ENCODE measurements around the gene THAP11.

The THAP11 gene

GRCh38 chr16:67853670-67854069, 11.6 kb downstream of the THAP11 start:
- DNase-seq (ENCODE audit: low read depth), result no peak
- no peak overlapping the region for H3K4me3 ChIP-seq (ENCODE audit: low read length)
- no peak for TF ChIP-seq CTCF (IDR thresholded peaks at IDR 0.05; ENCODE audit: insufficient read depth, low read depth, low read length, missing control alignments)

- TF ChIP-seq CTCF (IDR thresholded peaks at IDR 0.05; ENCODE audit: insufficient read depth, low read depth, low read length, missing control alignments), result no peak
- H3K4me3 ChIP-seq (ENCODE audit: low read length), result no peak overlapping the region
- no peak for DNase-seq (ENCODE audit: low read depth)
These were observed 13.7 kb downstream of the THAP11 start for GRCh38 chr16:67855789-67856188.

- TF ChIP-seq CTCF (IDR thresholded peaks at IDR 0.05; ENCODE audit: insufficient read depth, low read depth, low read length, missing control alignments), result no peak
- H3K4me3 ChIP-seq (ENCODE audit: low read length), result no peak overlapping the region
- DNase-seq (ENCODE audit: low read depth), result no peak
These were observed 14.9 kb downstream of the THAP11 start for GRCh38 chr16:67856927-67857546.

- peak; percentile 97 for DNase-seq (ENCODE audit: low read depth)
- no peak overlapping the region for H3K4me3 ChIP-seq (ENCODE audit: low read length)
- TF ChIP-seq CTCF (IDR thresholded peaks at IDR 0.05; ENCODE audit: insufficient read depth, low read depth, low read length, missing control alignments), result no peak
These were observed 15.6 kb downstream of the THAP11 start for GRCh38 chr16:67857547-67858233.

- no peak for TF ChIP-seq CTCF (IDR thresholded peaks at IDR 0.05; ENCODE audit: insufficient read depth, low read depth, low read length, missing control alignments)
- DNase-seq (ENCODE audit: low read depth), result no peak
- no peak overlapping the region for H3K4me3 ChIP-seq (ENCODE audit: low read length)
These were observed 16.4 kb downstream of the THAP11 start for GRCh38 chr16:67858500-67858899.

GRCh38 chr16:67860589-67861398, 18.7 kb downstream of the THAP11 start:
- H3K4me3 ChIP-seq (ENCODE audit: low read length), result no peak overlapping the region
- TF ChIP-seq CTCF (IDR thresholded peaks at IDR 0.05; ENCODE audit: insufficient read depth, low read depth, low read length, missing control alignments), result no peak
- DNase-seq (ENCODE audit: low read depth), result peak; percentile 86

Measured in epithelial cell of esophagus (primary cell).